WTC11 (cell line): ENCODE measurements around the gene PNPLA6. TPM values are rescaled to one million over a fixed set of nuclear protein-coding genes. Genes with fewer than 3 reads are reported as not detected.
A peak's percentile ranks its signal among the peaks of the same experiment; 100 is the strongest.

Source experiments
- ATAC-seq: fragments of 200-7000 bp; cut with Tn5 transposase; 2 replicates; pipeline ENCODE4 v1.10.0; 2021; ENCODE audit warnings: mild to moderate bottlenecking, moderate library complexity
- CTCF ChIA-PET: fragments of 300-600 bp; sonication (Branson Sonifier 250); formaldehyde crosslinking; loops from one replicate; lab custom pipeline; 2021; ENCODE audit warnings: antibody characterized with exemption; lab: Charles Lee
- POLR2A ChIA-PET: fragments of 350-600 bp; sonication (Branson Sonifier 250); formaldehyde crosslinking; loops from one replicate; lab custom pipeline; 2021; ENCODE audit warnings: antibody characterized with exemption; lab: Charles Lee
- DNase-seq: peaks from one replicate; pipeline ENCODE4 v3.0.0; 2021; ENCODE audit warnings: low spot score
- H3K27ac Mint-ChIP-seq: 2 replicates; pipeline ENCODE4 v1.8.0; 2021; ENCODE audit warnings: mixed read lengths
- H3K27me3 Mint-ChIP-seq: 2 replicates; pipeline ENCODE4 v1.8.0; 2021; ENCODE audit warnings: low read depth, mild to moderate bottlenecking, moderate library complexity, mixed read lengths
- H3K36me3 Mint-ChIP-seq: 2 replicates; pipeline ENCODE4 v1.8.0; 2021; ENCODE audit warnings: mixed read lengths
- H3K4me1 Mint-ChIP-seq: 2 replicates; pipeline ENCODE4 v1.8.0; 2022; ENCODE audit warnings: mixed read lengths
- H3K4me3 Mint-ChIP-seq: 2 replicates; pipeline ENCODE4 v1.8.0; 2021; ENCODE audit warnings: mild to moderate bottlenecking, moderate library complexity, mixed read lengths
- H3K9me3 Mint-ChIP-seq: 2 replicates; pipeline ENCODE4 v1.8.0; 2021; ENCODE audit warnings: mixed read lengths
- FOXJ3 ChIP-seq: sonication (generic); formaldehyde crosslinking; IDR thresholded peaks from 2 replicates; pipeline ENCODE4 v1.9.0; 2021; ENCODE audit warnings: missing genetic modification reagents, mild to moderate bottlenecking, borderline replicate concordance
- HMGA2 ChIP-seq: fragments of 250-450 bp; sonication (Bioruptor Pico); IDR thresholded peaks from 2 replicates; pipeline ENCODE4 v1.4.0; 2021; ENCODE audit warnings: mild to moderate bottlenecking, moderate library complexity
- MXD4 ChIP-seq: fragments of 250-450 bp; sonication (Bioruptor Pico); IDR thresholded peaks from 2 replicates; pipeline ENCODE4 v1.8.0; 2021; ENCODE audit warnings: mild to moderate bottlenecking, moderate library complexity, borderline replicate concordance
- MYBL2 ChIP-seq: sonication (generic); formaldehyde crosslinking; IDR thresholded peaks from 2 replicates; pipeline ENCODE4 v1.8.1; 2023; ENCODE audit warnings: mild to moderate bottlenecking, moderate library complexity, missing genetic modification reagents
- NR2C2 ChIP-seq: sonication (generic); formaldehyde crosslinking; IDR thresholded peaks from 2 replicates; pipeline ENCODE4 v1.8.0; 2022; ENCODE audit warnings: mild to moderate bottlenecking, missing genetic modification reagents
- SMAD3 ChIP-seq: sonication (generic); formaldehyde crosslinking; IDR thresholded peaks from 2 replicates; pipeline ENCODE4 v1.8.0; 2022; ENCODE audit warnings: missing genetic modification reagents, mild to moderate bottlenecking, borderline replicate concordance
- SP1 ChIP-seq: sonication (generic); formaldehyde crosslinking; conservative IDR thresholded peaks from 2 replicates; pipeline ENCODE4 v1.8.1; 2022; ENCODE audit warnings: missing genetic modification reagents
- TEAD4 ChIP-seq: sonication (generic); formaldehyde crosslinking; IDR thresholded peaks from 2 replicates; pipeline ENCODE4 v1.8.0; 2022; ENCODE audit warnings: mild to moderate bottlenecking, missing genetic modification reagents
- TP53 ChIP-seq: sonication (generic); formaldehyde crosslinking; IDR thresholded peaks from 2 replicates; pipeline ENCODE4 v1.8.1; 2023; ENCODE audit warnings: mild to moderate bottlenecking, missing genetic modification reagents
- ZNF121 ChIP-seq: sonication (generic); formaldehyde crosslinking; IDR thresholded peaks from 2 replicates; pipeline ENCODE4 v1.8.0; 2023; ENCODE audit warnings: missing genetic modification reagents
- ZNF396 ChIP-seq: fragments of 250-450 bp; sonication (Bioruptor Pico); IDR thresholded peaks from 2 replicates; pipeline ENCODE4 v1.8.0; 2021; ENCODE audit warnings: mild to moderate bottlenecking, moderate library complexity, borderline replicate concordance
- total RNA-seq: library from RNA; stranded (reverse); gene quantifications from 3 replicates; pipeline ENCODE4 v1.2.3, GENCODE V29; 2021
- TF ChIP-seq, protein P1 (sequence below): sonication (generic); formaldehyde crosslinking; IDR thresholded peaks from 2 replicates; pipeline ENCODE4 v1.8.1; 2023; ENCODE audit warnings: mild to moderate bottlenecking, moderate library complexity, missing genetic modification reagents
- TF ChIP-seq, protein P2 (sequence below): sonication (generic); formaldehyde crosslinking; IDR thresholded peaks from 2 replicates; pipeline ENCODE4 v1.8.0; 2022; ENCODE audit warnings: mild to moderate bottlenecking, missing genetic modification reagents
- TF ChIP-seq, protein P3 (sequence below): sonication (generic); formaldehyde crosslinking; IDR thresholded peaks from 2 replicates; pipeline ENCODE4 v1.8.1; 2023; ENCODE audit warnings: mild to moderate bottlenecking, missing genetic modification reagents, moderate library complexity
- TF ChIP-seq, protein P4 (sequence below): fragments of 250-450 bp; sonication (Bioruptor Pico); conservative IDR thresholded peaks from 2 replicates; pipeline ENCODE4 v1.9.0; 2021; ENCODE audit warnings: mild to moderate bottlenecking
- TF ChIP-seq, protein P5 (sequence below): fragments of 250-450 bp; sonication (Bioruptor Pico); IDR thresholded peaks from 2 replicates; pipeline ENCODE4 v1.9.0; 2021; ENCODE audit warnings: mild to moderate bottlenecking
- TF ChIP-seq, protein P6 (sequence below): fragments of 250-450 bp; sonication (Bioruptor Pico); IDR thresholded peaks from 2 replicates; pipeline ENCODE4 v1.9.0; 2021; ENCODE audit warnings: moderate library complexity, mild to moderate bottlenecking, inconsistent platforms, borderline replicate concordance
- TF ChIP-seq, protein P7 (sequence below): fragments of 250-450 bp; sonication (Bioruptor Pico); IDR thresholded peaks from 2 replicates; pipeline ENCODE4 v1.8.0; 2021; ENCODE audit warnings: mild to moderate bottlenecking
- TF ChIP-seq, protein P8 (sequence below): sonication (generic); formaldehyde crosslinking; IDR thresholded peaks from 2 replicates; pipeline ENCODE4 v1.8.0; 2023; ENCODE audit warnings: mild to moderate bottlenecking, missing genetic modification reagents
- TF ChIP-seq, protein P9 (sequence below): sonication (generic); formaldehyde crosslinking; IDR thresholded peaks from 2 replicates; pipeline ENCODE4 v1.8.0; 2022; ENCODE audit warnings: mild to moderate bottlenecking, missing genetic modification reagents

PNPLA6 gene
- total RNA-seq, 1 experiment from 2014 or later = 149 TPM

DNA sequence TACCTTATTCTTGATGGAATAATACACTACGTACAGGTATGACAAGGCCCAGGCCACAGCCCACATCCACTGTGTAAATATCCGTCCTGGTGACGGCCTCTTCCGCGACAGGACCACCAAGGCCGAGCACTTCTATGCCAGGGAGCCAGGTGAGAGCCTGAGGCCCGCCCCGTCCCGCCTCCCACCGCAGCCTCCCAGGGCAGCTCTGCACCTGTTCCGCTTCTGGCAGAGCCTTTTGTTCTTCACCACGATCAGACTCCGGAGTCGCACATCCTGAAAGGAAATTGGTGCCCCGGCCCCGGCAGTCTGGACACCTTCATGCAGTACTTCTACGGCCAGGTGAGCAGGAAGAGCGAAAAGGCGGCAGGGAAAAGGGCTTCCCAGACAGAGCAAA, 30.2 kb upstream of the PNPLA6 start:
- CTCF ChIA-PET = interaction anchor here (1.5 to 3.6 kb wide), 5 partner anchors 8 to 364 kb away, joined by 5 to 33 read pairs (median 12); partner anchors contain the start of gene MCOLN1
- H3K4me3 Mint-ChIP-seq = peak overlapping the region; percentile 67

DNA sequence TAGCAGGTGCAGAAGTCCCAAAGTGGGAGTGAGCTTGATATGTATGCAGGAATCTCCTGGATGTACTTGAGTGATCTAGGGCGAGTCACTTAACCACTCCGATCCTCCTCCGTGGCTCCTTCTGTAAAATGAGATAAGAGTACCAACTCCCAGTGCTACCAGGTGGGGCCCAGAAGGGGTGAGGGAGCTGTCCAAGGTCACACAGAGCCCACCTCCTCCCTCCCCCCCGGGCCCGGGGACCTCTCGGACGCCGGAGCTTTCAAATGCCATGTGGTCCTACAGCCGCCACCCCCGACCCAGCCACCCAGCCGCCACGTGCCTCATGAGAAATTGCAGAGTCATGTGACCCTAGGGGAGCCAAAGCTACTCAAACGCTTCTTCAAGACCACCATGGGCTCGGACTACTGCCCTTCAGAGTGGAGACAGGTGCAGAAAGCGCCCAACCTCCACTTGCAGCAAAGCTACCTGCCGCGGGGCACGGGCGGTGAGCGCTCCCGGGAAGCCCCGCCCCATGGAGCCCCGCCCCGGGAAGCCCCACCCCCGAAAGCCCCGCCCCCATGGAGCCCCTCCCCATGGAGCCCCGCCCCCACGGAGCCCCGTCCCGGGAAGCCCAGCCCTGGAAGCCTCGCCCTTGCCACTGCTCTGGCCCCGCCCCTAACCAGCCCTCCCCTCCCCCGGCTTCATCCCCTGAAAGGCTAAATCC, 29.7 kb upstream of the PNPLA6 start:
- ChIA-PET POLR2A (interaction anchor here (0.5 to 2.0 kb wide), 8 partner anchors 10 to 547 kb away, joined by 3 to 8 read pairs (median 3); partner anchors contain the start of genes MCOLN1, PEX11G and ZNF358), CTCF (interaction anchor here (0.5 to 3.6 kb wide), 18 partner anchors 8 to 438 kb away, joined by 3 to 33 read pairs (median 4); partner anchors contain the start of genes MCOLN1, TIMM44, TRAPPC5 and ZNF358)
- DNase-seq (peak; percentile 88), ATAC-seq (peak; percentile 43)
- Mint-ChIP-seq H3K4me1 (peaks cover 19% of the 10 kb centered on the region), H3K27me3 (peaks cover 54% of the 10 kb centered on the region), H3K4me3 (peak overlapping the region; percentile 67), H3K9me3 (no peaks in the 10 kb centered on the region), H3K36me3 (no peaks in the 10 kb centered on the region), H3K27ac (no peak overlapping the region)
- TF ChIP-seq, protein P1, sequence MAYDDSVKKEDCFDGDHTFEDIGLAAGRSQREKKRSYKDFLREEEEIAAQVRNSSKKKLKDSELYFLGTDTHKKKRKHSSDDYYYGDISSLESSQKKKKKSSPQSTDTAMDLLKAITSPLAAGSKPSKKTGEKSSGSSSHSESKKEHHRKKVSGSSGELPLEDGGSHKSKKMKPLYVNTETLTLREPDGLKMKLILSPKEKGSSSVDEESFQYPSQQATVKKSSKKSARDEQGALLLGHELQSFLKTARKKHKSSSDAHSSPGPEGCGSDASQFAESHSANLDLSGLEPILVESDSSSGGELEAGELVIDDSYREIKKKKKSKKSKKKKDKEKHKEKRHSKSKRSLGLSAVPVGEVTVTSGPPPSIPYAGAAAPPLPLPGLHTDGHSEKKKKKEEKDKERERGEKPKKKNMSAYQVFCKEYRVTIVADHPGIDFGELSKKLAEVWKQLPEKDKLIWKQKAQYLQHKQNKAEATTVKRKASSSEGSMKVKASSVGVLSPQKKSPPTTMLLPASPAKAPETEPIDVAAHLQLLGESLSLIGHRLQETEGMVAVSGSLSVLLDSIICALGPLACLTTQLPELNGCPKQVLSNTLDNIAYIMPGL (CRISPR knock-in tag) = no peak
- no peak for TF ChIP-seq HMGA2 (CRISPR knock-in tag)
- no peak for TF ChIP-seq TP53 (CRISPR knock-in tag)
- no peak for TF ChIP-seq TEAD4
- 0 out of 2 replicates have a peak, but pooled peaks have one; percentile 23 for TF ChIP-seq SP1 (CRISPR knock-in tag)
- TF ChIP-seq, protein P2, sequence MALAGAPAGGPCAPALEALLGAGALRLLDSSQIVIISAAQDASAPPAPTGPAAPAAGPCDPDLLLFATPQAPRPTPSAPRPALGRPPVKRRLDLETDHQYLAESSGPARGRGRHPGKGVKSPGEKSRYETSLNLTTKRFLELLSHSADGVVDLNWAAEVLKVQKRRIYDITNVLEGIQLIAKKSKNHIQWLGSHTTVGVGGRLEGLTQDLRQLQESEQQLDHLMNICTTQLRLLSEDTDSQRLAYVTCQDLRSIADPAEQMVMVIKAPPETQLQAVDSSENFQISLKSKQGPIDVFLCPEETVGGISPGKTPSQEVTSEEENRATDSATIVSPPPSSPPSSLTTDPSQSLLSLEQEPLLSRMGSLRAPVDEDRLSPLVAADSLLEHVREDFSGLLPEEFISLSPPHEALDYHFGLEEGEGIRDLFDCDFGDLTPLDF (CRISPR knock-in tag) = no peak
- no peak for TF ChIP-seq MXD4 (CRISPR knock-in tag)
- TF ChIP-seq, protein P3, sequence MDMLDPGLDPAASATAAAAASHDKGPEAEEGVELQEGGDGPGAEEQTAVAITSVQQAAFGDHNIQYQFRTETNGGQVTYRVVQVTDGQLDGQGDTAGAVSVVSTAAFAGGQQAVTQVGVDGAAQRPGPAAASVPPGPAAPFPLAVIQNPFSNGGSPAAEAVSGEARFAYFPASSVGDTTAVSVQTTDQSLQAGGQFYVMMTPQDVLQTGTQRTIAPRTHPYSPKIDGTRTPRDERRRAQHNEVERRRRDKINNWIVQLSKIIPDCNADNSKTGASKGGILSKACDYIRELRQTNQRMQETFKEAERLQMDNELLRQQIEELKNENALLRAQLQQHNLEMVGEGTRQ (CRISPR knock-in tag) = peak; percentile 82
- TF ChIP-seq FOXJ3 (CRISPR knock-in tag) = no peak
- TF ChIP-seq, protein P4, sequence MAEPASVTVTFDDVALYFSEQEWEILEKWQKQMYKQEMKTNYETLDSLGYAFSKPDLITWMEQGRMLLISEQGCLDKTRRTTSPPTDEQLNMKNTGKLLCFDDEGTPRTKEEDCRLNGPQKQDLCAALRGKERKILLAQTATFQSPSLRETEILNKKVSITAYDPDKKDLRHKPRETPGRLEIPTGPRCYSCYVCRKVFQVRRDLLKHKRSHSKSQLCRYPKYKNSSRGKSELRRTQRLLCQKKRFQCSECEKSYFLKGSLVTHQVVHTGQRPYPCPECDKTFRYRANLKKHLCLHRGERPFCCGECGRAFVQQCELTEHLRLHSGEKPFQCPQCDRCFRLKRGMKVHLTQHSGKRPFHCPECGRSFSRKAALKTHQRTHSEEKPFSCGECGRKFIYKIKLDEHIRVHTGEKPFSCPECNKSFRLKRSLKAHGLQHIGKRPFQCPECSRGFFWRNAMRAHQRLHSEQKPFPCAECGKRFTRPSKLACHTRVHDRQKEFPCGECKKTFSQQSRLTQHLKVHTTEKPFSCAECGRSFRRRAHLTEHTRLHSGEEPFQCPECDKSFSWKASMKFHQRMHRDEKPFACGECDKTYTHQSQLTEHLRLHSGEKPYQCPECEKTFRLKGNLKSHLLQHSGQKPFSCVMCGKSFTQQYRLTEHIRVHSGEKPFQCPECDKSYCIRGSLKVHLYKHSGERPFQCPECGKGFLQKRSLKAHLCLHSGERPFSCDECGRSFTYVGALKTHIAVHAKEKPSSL (CRISPR knock-in tag) = no peak
- TF ChIP-seq, protein P5, sequence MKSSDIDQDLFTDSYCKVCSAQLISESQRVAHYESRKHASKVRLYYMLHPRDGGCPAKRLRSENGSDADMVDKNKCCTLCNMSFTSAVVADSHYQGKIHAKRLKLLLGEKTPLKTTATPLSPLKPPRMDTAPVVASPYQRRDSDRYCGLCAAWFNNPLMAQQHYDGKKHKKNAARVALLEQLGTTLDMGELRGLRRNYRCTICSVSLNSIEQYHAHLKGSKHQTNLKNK = no peak
- TF ChIP-seq, protein P6, sequence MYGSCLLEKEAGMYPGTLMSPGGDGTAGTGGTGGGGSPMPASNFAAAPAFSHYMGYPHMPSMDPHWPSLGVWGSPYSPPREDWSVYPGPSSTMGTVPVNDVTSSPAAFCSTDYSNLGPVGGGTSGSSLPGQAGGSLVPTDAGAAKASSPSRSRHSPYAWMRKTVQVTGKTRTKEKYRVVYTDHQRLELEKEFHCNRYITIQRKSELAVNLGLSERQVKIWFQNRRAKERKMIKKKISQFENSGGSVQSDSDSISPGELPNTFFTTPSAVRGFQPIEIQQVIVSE = no peak
- TF ChIP-seq, protein P7, sequence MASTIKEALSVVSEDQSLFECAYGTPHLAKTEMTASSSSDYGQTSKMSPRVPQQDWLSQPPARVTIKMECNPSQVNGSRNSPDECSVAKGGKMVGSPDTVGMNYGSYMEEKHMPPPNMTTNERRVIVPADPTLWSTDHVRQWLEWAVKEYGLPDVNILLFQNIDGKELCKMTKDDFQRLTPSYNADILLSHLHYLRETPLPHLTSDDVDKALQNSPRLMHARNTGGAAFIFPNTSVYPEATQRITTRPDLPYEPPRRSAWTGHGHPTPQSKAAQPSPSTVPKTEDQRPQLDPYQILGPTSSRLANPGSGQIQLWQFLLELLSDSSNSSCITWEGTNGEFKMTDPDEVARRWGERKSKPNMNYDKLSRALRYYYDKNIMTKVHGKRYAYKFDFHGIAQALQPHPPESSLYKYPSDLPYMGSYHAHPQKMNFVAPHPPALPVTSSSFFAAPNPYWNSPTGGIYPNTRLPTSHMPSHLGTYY (CRISPR knock-in tag) = no peak
- TF ChIP-seq, protein P8, sequence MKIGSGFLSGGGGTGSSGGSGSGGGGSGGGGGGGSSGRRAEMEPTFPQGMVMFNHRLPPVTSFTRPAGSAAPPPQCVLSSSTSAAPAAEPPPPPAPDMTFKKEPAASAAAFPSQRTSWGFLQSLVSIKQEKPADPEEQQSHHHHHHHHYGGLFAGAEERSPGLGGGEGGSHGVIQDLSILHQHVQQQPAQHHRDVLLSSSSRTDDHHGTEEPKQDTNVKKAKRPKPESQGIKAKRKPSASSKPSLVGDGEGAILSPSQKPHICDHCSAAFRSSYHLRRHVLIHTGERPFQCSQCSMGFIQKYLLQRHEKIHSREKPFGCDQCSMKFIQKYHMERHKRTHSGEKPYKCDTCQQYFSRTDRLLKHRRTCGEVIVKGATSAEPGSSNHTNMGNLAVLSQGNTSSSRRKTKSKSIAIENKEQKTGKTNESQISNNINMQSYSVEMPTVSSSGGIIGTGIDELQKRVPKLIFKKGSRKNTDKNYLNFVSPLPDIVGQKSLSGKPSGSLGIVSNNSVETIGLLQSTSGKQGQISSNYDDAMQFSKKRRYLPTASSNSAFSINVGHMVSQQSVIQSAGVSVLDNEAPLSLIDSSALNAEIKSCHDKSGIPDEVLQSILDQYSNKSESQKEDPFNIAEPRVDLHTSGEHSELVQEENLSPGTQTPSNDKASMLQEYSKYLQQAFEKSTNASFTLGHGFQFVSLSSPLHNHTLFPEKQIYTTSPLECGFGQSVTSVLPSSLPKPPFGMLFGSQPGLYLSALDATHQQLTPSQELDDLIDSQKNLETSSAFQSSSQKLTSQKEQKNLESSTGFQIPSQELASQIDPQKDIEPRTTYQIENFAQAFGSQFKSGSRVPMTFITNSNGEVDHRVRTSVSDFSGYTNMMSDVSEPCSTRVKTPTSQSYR (CRISPR knock-in tag) = no peak
- TF ChIP-seq, protein P9, sequence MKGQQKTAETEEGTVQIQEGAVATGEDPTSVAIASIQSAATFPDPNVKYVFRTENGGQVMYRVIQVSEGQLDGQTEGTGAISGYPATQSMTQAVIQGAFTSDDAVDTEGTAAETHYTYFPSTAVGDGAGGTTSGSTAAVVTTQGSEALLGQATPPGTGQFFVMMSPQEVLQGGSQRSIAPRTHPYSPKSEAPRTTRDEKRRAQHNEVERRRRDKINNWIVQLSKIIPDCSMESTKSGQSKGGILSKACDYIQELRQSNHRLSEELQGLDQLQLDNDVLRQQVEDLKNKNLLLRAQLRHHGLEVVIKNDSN (CRISPR knock-in tag) = peak; percentile 81; the same call in 1 of the 2 replicates
- no peak for TF ChIP-seq MYBL2 (CRISPR knock-in tag)
- TF ChIP-seq SMAD3 = no peak
- TF ChIP-seq ZNF396 = no peak
- no peak for TF ChIP-seq NR2C2 (CRISPR knock-in tag)

More for the DNA sequence above, 30.2 kb upstream of the PNPLA6 start:
- Mint-ChIP-seq H3K36me3 (no peaks in the 10 kb centered on the region), H3K4me1 (peaks cover 19% of the 10 kb centered on the region), H3K27me3 (peaks cover 55% of the 10 kb centered on the region), H3K27ac (no peak overlapping the region), H3K9me3 (no peaks in the 10 kb centered on the region)
- no peak for ATAC-seq
- DNase-seq = peak; percentile 45
- no peak for TF ChIP-seq ZNF121
- TF ChIP-seq MYBL2 (CRISPR knock-in tag) = no peak
- POLR2A ChIA-PET = interaction anchor here (0.5 to 1.5 kb wide), 2 partner anchors 11 to 548 kb away, joined by 3 to 4 read pairs; no protein-coding TSS in a partner anchor
